Memory B cell (primary cell): ENCODE measurements around the gene HLA-B.
A peak's percentile ranks its signal among the peaks of the same experiment; 100 is the strongest.
"Not testable (repeated sequence)": the region's sequence is repeated elsewhere in the genome, so short reads cannot be mapped to it uniquely, and the experiment has no call there.

Experiments
- ATAC-seq: fragments of 150-1000 bp; cut with Tn5 transposase; 2 replicates; pipeline ENCODE4 v1.10.0; 2021; ENCODE audit warnings: low read depth, mild to moderate bottlenecking, moderate library complexity
- DNase-seq, 2 donors: peaks; one replicate each; pipeline ENCODE4 v3.0.0; 2022; ENCODE audit warnings: low spot score in 2 of 2
- H3K27ac Mint-ChIP-seq: one replicate; pipeline ENCODE4 v1.8.0; 2022; ENCODE audit warnings: mild to moderate bottlenecking, moderate library complexity, mixed read lengths
- H3K27me3 Mint-ChIP-seq: one replicate; pipeline ENCODE4 v1.8.0; 2022; ENCODE audit warnings: mixed read lengths
- H3K36me3 Mint-ChIP-seq: one replicate; pipeline ENCODE4 v1.8.0; 2022; ENCODE audit warnings: mild to moderate bottlenecking, mixed read lengths
- H3K4me1 Mint-ChIP-seq: one replicate; pipeline ENCODE4 v1.8.0; 2022; ENCODE audit warnings: mixed read lengths
- H3K4me3 Mint-ChIP-seq: one replicate; pipeline ENCODE4 v1.8.0; 2022; ENCODE audit warnings: mild to moderate bottlenecking, moderate library complexity, mixed read lengths
- H3K9me3 Mint-ChIP-seq: one replicate; pipeline ENCODE4 v1.8.0; 2022; ENCODE audit warnings: mixed read lengths

The HLA-B gene

DNA sequence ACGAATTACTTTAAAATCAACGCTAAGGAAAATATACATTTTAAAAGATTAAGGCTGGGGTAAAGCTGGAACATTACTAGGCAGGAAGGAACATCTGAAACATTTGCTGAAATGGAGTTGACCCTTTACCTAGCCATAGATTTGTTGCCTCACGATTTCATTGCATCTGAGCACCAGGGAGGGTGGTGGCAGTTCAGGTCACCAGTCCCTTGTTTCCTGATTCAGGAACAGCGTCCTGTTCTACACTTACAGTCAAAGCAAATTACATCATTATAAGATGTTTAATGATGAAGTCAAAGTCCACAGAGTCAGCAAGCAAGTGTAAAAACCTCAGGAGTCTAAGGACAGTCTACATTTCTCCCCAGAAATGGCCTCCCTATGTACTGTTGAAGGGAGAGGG lies 37.4 kb upstream of the HLA-B start:
- H3K9me3 Mint-ChIP-seq, result no peaks in the 10 kb centered on the region
- H3K36me3 Mint-ChIP-seq, result peaks cover 5% of the 10 kb centered on the region
- no peaks in the 10 kb centered on the region for H3K27me3 Mint-ChIP-seq
- H3K27ac Mint-ChIP-seq, result no peak overlapping the region
- H3K4me1 Mint-ChIP-seq, result peaks cover 13% of the 10 kb centered on the region
- H3K4me3 Mint-ChIP-seq, result no peak overlapping the region
- DNase-seq (no peak), ATAC-seq (no peak)

DNA sequence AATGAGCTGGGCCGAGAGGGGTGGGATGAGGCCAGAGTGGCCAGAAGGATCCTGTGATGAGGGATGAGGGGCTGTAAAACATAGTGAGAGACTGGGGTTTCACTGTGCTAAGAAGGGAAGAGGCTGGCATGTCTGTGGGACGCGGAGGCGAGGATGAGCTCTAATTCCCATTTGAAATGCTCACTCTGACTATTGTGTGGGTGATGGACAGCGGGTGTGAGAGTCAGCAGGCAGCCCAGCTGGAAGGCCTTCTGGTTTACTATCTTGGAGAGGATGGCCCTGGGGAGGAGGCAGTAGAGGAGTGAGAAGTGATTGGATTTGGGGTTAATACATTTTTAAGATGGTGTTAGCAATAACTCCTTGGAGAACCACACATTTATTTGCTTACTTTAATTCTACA lies 37.0 kb upstream of the HLA-B start:
- DNase-seq (no peak), ATAC-seq (no peak)
- peaks cover 5% of the 10 kb centered on the region for H3K36me3 Mint-ChIP-seq
- no peaks in the 10 kb centered on the region for H3K9me3 Mint-ChIP-seq
- peaks cover 12% of the 10 kb centered on the region for H3K4me1 Mint-ChIP-seq
- no peak overlapping the region for H3K4me3 Mint-ChIP-seq
- H3K27me3 Mint-ChIP-seq, result no peaks in the 10 kb centered on the region
- no peak overlapping the region for H3K27ac Mint-ChIP-seq

DNA sequence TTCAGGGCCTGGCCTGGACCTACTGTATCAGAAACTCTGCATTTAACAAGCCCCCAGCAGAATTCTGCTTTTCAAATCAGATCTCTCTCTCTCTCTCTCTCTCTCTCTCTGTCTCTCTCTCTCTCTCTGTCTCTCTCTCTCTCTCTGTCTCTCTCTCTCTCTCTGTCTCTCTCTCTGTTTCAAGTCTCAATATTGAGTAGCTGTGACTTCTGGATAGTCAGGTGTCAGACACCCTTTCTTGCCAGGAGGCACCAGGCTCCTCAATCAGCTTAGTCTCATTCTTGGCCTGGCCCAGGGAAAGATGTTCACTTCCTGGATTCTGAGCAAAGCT lies 32.8 kb upstream of the HLA-B start:
- not testable (repeated sequence) for H3K4me1 Mint-ChIP-seq, ATAC-seq, H3K9me3 Mint-ChIP-seq, H3K27ac Mint-ChIP-seq, DNase-seq, H3K36me3 Mint-ChIP-seq, H3K27me3 Mint-ChIP-seq, H3K4me3 Mint-ChIP-seq

DNA sequence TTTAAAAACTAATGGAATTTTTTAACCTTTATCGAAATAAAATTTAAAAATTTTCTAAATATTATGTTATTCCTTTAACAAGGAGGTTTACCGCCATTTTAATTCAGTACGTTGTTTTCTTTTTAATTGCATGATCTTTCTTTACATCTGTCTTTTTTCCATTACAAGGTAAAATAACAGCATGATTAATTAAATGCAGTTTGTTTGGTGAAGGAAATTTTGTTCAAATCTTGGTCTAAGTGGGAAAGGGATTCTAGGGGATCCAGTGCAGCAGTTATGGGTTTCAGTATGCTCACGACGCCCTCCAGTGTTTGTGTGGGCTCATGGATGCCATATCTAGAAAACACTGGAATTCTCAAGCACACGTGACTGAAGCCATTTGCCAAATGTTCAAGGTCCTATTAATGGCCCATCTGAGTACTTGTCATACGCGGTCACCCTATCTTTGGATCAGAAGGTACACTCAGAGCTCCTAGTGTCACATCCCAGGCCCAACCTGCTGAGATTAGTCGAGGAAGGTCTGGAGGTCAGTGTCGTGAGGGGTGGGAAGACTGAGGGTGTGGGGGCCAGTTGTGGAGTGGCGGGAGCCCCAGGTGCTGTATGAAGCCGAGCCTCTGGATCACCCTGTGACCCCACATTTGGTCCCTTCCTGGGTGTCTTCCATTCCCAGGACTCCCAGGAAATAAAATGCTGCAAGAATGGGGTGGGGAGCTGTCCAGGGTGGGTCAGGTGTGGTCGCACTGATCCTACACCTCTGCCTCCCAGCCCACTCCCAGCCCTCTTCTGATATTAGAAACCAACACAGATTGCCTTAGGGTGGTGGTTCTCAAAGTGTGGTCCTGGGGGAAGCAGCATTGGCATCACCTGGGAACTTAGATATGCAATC lies 32.2 kb upstream of the HLA-B start:
- H3K9me3 Mint-ChIP-seq, H3K27me3 Mint-ChIP-seq, H3K4me1 Mint-ChIP-seq, H3K4me3 Mint-ChIP-seq, H3K27ac Mint-ChIP-seq, DNase-seq, H3K36me3 Mint-ChIP-seq: not testable (repeated sequence)
- peak; percentile 59 for ATAC-seq

DNA sequence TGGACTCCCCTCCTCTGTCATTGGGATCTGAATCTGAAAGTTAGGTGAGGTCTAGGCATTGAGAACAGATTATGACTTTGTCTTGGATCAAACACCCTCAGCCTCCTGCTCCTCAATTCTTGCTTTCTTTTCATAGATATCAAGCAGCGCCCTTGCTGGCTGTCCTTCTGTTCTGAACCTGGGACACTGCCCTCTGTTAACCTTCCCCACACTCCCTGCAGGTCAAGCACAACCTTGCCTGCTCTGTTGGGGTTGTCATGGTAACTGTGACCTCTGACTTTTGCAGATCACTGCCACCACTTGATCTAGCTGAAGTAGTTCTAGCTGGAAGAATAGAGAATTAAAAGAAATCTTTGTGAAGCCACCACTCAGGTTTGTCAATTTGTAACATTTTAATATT lies 30.0 kb upstream of the HLA-B start:
- no peak overlapping the region for H3K4me3 Mint-ChIP-seq
- no peaks in the 10 kb centered on the region for H3K27me3 Mint-ChIP-seq
- no peak overlapping the region for H3K27ac Mint-ChIP-seq
- ATAC-seq (no peak), DNase-seq (no peak)
- H3K4me1 Mint-ChIP-seq, result no peaks in the 10 kb centered on the region
- no peaks in the 10 kb centered on the region for H3K36me3 Mint-ChIP-seq
- no peaks in the 10 kb centered on the region for H3K9me3 Mint-ChIP-seq

DNA sequence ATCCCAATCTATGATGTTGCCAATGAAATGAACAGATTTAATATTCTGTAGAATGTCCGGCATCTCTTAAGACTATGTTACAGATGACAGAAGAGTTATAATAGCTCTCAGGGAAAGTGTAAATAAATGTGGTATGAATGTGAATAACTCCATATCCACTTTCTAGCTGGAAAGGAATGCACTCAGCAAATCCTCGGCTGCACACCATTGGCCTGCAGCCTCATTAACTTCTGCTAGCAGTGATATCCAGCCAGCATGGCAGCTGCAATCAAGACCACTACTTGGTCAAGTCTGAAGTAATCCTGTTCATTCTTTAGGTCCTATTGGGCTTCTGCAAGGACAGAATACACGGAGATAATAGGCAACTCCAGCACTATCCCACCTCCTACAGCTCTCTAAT lies 29.1 kb upstream of the HLA-B start:
- no peaks in the 10 kb centered on the region for H3K9me3 Mint-ChIP-seq
- no peak for ATAC-seq

DNA sequence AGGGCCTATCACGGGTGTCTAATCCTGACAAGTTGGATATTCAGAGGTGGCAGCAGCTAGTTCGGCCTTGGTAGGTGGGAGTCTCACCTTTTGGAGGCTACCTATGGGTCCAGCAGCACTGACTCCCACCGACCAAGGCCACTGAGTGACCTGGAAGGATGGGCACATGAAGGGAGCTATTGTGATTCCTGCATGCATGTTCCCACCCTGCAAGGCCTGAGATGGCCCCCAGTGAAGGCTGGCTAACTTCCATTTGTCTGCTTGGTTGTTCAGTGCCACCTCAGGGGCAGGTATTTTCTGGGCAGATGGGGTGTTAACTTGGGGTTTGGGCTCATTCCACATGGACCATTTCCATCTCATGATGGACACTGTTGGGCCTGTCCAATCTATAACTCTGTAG lies 28.1 kb upstream of the HLA-B start:
- ATAC-seq, result no peak
- H3K4me3 Mint-ChIP-seq, result no peak overlapping the region
- H3K27ac Mint-ChIP-seq, result no peak overlapping the region
- no peaks in the 10 kb centered on the region for H3K9me3 Mint-ChIP-seq
- no peaks in the 10 kb centered on the region for H3K4me1 Mint-ChIP-seq
- H3K36me3 Mint-ChIP-seq, result no peaks in the 10 kb centered on the region
- no peaks in the 10 kb centered on the region for H3K27me3 Mint-ChIP-seq
- DNase-seq, result no peak

More for the DNA sequence above, 29.1 kb upstream of the HLA-B start:
- no peak overlapping the region for H3K27ac Mint-ChIP-seq
- H3K4me1 Mint-ChIP-seq, result no peaks in the 10 kb centered on the region
- H3K36me3 Mint-ChIP-seq, result no peaks in the 10 kb centered on the region
- no peaks in the 10 kb centered on the region for H3K27me3 Mint-ChIP-seq
- no peak for DNase-seq
- H3K4me3 Mint-ChIP-seq, result no peak overlapping the region

DNA sequence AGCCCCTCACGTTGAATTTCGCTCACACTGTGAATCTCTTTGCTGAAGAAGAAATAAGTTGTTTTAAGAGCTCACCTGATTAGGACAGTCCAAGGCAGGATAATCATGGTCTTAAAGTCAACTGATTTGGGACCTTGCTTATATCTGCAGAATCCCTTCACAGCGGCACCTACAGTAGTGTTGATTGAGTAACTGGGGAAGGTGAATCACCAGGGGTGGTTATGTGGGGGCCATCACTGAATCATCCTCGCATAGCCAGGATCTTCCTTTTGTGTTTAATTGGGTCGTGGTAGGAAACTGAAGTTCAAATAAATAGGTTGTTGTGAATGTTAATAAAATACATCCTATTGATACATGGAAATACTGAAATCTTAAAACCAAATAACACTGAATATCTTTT lies 26.2 kb upstream of the HLA-B start:
- no peaks in the 10 kb centered on the region for H3K4me1 Mint-ChIP-seq
- no peak overlapping the region for H3K4me3 Mint-ChIP-seq
- peaks cover 2% of the 10 kb centered on the region for H3K27me3 Mint-ChIP-seq
- no peak overlapping the region for H3K27ac Mint-ChIP-seq
- DNase-seq (no peak), ATAC-seq (no peak)
- H3K36me3 Mint-ChIP-seq, result no peaks in the 10 kb centered on the region
- no peaks in the 10 kb centered on the region for H3K9me3 Mint-ChIP-seq

DNA sequence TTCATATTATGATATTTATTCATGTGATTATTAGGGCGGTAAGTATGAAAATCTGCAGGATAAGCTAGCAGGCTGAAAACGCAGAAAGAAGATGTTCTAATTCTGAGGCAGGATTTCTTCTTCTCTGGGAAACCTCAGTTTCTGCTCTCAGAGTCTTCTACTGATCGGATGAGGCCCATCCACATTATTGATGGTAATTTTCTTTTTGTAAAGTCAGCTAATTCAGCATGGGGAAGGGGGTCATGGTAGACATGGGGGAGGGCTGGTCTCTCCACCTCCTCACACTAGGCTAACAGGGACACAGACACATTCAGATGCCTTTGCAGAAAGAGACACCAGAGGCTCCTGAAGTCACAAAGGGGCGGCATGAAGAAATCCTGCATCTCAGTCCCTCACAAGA lies 24.7 kb upstream of the HLA-B start:
- no peaks in the 10 kb centered on the region for H3K4me1 Mint-ChIP-seq
- DNase-seq (no peak), ATAC-seq (no peak)
- H3K4me3 Mint-ChIP-seq, result no peak overlapping the region
- no peak overlapping the region for H3K27ac Mint-ChIP-seq
- no peaks in the 10 kb centered on the region for H3K36me3 Mint-ChIP-seq
- peaks cover 5% of the 10 kb centered on the region for H3K27me3 Mint-ChIP-seq
- no peaks in the 10 kb centered on the region for H3K9me3 Mint-ChIP-seq

DNA sequence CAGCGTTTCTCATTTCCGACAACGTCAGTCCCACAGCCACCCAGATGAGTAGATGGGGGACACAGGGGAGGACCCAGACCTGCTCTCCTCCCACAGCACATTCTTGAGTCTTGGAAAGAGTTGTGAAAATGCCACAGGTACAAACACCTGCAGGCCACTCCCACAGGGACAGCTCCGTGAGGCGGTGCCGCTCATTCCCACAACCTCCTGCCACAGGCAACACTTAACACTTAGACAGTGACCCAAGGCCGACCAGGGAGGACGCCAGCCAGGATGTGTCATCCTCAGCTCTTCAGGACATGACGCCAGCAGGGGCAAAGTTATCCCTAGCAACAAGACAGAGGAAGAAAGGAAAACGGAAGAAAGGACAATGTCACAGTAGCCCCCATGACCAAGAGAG lies 22.9 kb upstream of the HLA-B start:
- DNase-seq, result no peak
- ATAC-seq, result no peak
- Mint-ChIP-seq H3K9me3 (no peaks in the 10 kb centered on the region), H3K36me3 (no peaks in the 10 kb centered on the region), H3K27ac (no peak overlapping the region), H3K4me3 (no peak overlapping the region), H3K4me1 (no peaks in the 10 kb centered on the region), H3K27me3 (peaks cover 7% of the 10 kb centered on the region)

DNA sequence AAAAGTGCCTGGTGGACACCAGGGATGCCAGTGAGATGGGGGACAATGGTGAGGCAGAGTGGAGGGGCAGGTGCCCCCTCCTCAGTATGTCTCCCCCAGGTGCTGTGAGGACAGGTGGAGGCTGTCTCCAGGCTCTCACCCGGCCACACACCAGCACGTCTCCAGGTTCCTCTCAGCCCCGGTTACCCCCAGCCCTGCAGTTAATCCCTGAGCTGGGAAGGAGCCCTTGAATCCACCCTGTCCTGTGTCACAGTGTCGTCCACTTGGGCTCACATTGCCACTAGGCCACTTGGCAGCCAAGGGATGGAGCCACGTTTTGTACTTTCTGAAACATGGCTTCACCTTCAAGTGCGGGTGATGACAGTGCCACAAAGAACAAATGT lies 21.7 kb upstream of the HLA-B start:
- no peak overlapping the region for H3K4me3 Mint-ChIP-seq
- DNase-seq (no peak), ATAC-seq (no peak)
- H3K4me1 Mint-ChIP-seq, result no peaks in the 10 kb centered on the region
- H3K27ac Mint-ChIP-seq, result no peak overlapping the region
- no peaks in the 10 kb centered on the region for H3K9me3 Mint-ChIP-seq
- no peaks in the 10 kb centered on the region for H3K36me3 Mint-ChIP-seq
- peaks cover 7% of the 10 kb centered on the region for H3K27me3 Mint-ChIP-seq

DNA sequence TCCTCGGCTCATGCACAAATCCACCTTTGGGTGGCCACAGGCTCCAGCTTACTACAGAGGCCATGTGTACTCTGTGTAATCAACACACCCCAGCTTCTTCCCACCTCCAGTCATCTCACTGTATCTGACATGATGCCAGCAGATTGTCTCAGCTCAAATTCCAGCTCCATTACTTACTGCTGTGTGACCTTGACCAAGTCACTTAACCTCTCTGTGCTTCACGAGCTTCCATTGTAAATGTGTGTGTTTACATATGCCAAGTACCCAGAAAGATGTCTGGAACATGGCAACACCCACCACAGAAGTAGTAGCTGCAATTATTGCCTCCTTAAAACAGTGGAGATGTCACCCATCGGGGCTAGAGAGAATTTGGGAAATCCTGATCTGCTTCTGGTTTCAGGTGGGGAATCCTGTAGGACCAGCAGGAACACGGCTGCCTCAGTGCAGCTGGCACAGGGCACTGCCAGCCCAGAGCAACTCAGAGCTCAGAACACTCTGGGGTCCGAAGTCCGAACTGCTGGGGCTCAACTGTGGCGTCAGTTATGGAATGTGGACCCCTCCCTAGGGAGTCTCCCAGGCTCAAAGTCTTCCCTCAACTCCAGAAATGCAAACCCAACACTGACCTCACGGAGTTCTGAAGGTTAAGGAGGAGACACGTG lies 21.2 kb upstream of the HLA-B start:
- DNase-seq (no peak), ATAC-seq (no peak)
- H3K27me3 Mint-ChIP-seq, result peaks cover 7% of the 10 kb centered on the region
- H3K4me1 Mint-ChIP-seq, result no peaks in the 10 kb centered on the region
- no peaks in the 10 kb centered on the region for H3K9me3 Mint-ChIP-seq
- H3K4me3 Mint-ChIP-seq, result no peak overlapping the region
- H3K36me3 Mint-ChIP-seq, result no peaks in the 10 kb centered on the region
- no peak overlapping the region for H3K27ac Mint-ChIP-seq

DNA sequence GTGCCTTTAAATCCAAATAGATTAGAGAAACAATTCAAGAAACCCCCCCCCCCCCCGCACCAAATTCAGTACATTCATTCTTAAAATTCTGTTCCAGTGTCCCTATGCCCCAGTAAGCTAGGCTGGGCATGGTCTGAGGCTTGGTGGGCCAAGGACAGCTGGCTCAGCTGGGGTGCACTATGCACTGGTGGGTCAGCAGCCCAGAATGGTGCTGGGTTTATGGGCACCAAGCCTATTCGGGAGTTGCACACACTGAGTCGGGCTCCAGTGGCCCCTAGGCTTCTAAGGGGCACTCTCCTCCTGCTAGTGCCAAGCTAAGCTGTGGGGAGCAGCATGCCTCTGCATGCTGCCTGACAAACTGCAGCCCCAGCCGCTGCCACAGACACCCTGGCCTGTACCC lies 20.1 kb upstream of the HLA-B start:
- H3K27me3 Mint-ChIP-seq, result peaks cover 7% of the 10 kb centered on the region
- H3K9me3 Mint-ChIP-seq, result no peaks in the 10 kb centered on the region
- no peaks in the 10 kb centered on the region for H3K36me3 Mint-ChIP-seq
- H3K4me3 Mint-ChIP-seq, result no peak overlapping the region
- no peaks in the 10 kb centered on the region for H3K4me1 Mint-ChIP-seq
- DNase-seq (no peak), ATAC-seq (no peak)
- H3K27ac Mint-ChIP-seq, result no peak overlapping the region

DNA sequence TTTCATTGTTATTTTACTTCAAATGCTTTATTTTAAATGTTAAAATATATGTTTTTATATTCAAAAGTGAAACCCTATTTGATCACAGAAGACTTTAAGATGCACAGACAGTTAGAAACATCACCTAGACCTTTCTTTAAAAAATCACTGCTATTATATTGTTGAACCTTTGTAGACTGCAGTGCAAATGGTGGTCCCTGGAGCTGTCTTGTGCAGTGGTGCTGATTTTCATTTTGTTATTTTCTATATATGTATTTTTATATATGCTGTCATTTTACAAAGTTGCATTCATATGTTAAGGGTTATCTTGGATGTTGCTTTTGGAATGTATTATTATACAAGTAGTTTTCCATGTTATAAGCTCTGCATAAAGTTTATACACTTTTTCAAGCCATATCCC lies 18.7 kb upstream of the HLA-B start:
- H3K27ac Mint-ChIP-seq, result no peak overlapping the region

DNA sequence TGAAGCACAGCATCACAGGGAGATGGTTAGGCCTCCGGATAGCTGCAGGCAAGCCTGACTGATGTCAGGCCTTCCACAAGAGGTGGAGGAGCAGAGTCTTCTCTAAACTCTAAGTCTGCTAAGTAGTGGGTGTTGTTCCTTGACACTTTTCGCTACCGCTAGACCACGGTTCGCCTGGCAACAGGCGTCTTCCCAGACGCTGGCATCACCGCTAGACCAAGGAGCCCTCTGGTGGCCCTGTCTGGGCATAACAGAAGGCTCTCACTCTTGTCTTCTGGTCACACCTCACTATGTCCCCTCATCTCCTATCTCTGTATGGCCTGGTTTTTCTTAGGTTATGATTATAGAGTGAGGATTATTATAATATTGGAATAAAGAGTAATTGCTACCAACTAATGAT lies 17.1 kb upstream of the HLA-B start:
- H3K9me3 Mint-ChIP-seq, DNase-seq, H3K27ac Mint-ChIP-seq, H3K4me3 Mint-ChIP-seq, H3K4me1 Mint-ChIP-seq, H3K36me3 Mint-ChIP-seq: not testable (repeated sequence)
- H3K27me3 Mint-ChIP-seq, result peaks cover 13% of the 10 kb centered on the region
- peak; percentile 21 for ATAC-seq

More for the DNA sequence above, 18.7 kb upstream of the HLA-B start:
- Mint-ChIP-seq H3K4me1 (no peaks in the 10 kb centered on the region), H3K36me3 (no peaks in the 10 kb centered on the region), H3K27me3 (peaks cover 7% of the 10 kb centered on the region), H3K4me3 (no peak overlapping the region), H3K9me3 (no peaks in the 10 kb centered on the region)
- no peak for DNase-seq
- no peak for ATAC-seq
